Mesenchymal stem cell (in vitro differentiated cells and primary cell): ENCODE results near the gene RUNDC3A.
A peak's percentile ranks its signal among the peaks of the same experiment; 100 is the strongest.

Experiments used
- DNase-seq: peaks from one replicate; pipeline ENCODE4 v3.0.0-alpha.2; 2013
- H2AFZ ChIP-seq: one replicate; pipeline ENCODE4 v1.6.1; 2013; ENCODE audit warnings: low read depth, mild to moderate bottlenecking, control low read depth, inconsistent platforms, low read length, moderate library complexity
- H2AK5ac ChIP-seq: 2 replicates; pipeline ENCODE4 v1.6.1; 2013; ENCODE audit warnings: low read length, moderate library complexity, mild to moderate bottlenecking, inconsistent platforms; ENCODE audit not compliant: severe bottlenecking
- H2BK120ac ChIP-seq: one replicate; pipeline ENCODE4 v1.6.1; 2013; ENCODE audit warnings: low read depth, mild to moderate bottlenecking, inconsistent platforms, low read length, moderate library complexity
- H2BK12ac ChIP-seq, 2 experiments: one replicate each; pipeline ENCODE4 v1.6.1; 2013; ENCODE audit warnings: inconsistent platforms in 2 of 2, low read length in 2 of 2, mild to moderate bottlenecking in 2 of 2, moderate library complexity in 2 of 2, control low read depth in 1 of 2
- H2BK15ac ChIP-seq: one replicate; pipeline ENCODE4 v1.6.1; 2013; ENCODE audit warnings: mild to moderate bottlenecking, low read depth, inconsistent platforms; ENCODE audit not compliant: poor library complexity, severe bottlenecking
- H2BK5ac ChIP-seq: 2 replicates; pipeline ENCODE4 v1.6.1; 2013; ENCODE audit warnings: low read depth, mild to moderate bottlenecking, low read length, control low read depth, inconsistent platforms; ENCODE audit not compliant: poor library complexity, severe bottlenecking
- H3K14ac ChIP-seq, 2 experiments: one replicate each; pipeline ENCODE4 v1.6.1; 2013; ENCODE audit warnings: inconsistent platforms in 2 of 2, low read length in 2 of 2, control low read depth in 1 of 2, mild to moderate bottlenecking in 1 of 2, moderate library complexity in 1 of 2
- H3K18ac ChIP-seq, 2 experiments: one replicate each; pipeline ENCODE4 v1.6.1; 2013; ENCODE audit warnings: inconsistent platforms in 2 of 2, low read length in 2 of 2, control low read depth in 1 of 2, low read depth in 1 of 2, mild to moderate bottlenecking in 1 of 2
- H3K23ac ChIP-seq, 2 experiments: one replicate each; pipeline ENCODE4 v1.6.1; 2013; ENCODE audit warnings: inconsistent platforms in 2 of 2, low read length in 2 of 2, mild to moderate bottlenecking in 2 of 2, moderate library complexity in 2 of 2, control low read depth in 1 of 2
- H3K27ac ChIP-seq: 2 replicates; pipeline ENCODE4 v1.5.1; 2013; ENCODE audit warnings: mild to moderate bottlenecking, moderate library complexity, low read length, control low read depth, inconsistent platforms; ENCODE audit not compliant: poor library complexity, severe bottlenecking
- H3K27me3 ChIP-seq, 2 experiments: 2 replicates each; pipeline versions ENCODE4 v1.6.1 to v1.7.0; 2013; ENCODE audit warnings: low read length in 2 of 2, mild to moderate bottlenecking in 2 of 2, moderate library complexity in 2 of 2, control low read depth in 1 of 2, inconsistent platforms in 1 of 2; ENCODE audit not compliant: control insufficient read depth in 1 of 2, insufficient read depth in 1 of 2
- H3K36me3 ChIP-seq, 2 experiments: 2 replicates each; pipeline versions ENCODE4 v1.6.1 to v1.7.0; 2013; ENCODE audit warnings: low read length in 2 of 2, control low read depth in 1 of 2, inconsistent platforms in 1 of 2, low read depth in 1 of 2, mild to moderate bottlenecking in 1 of 2; ENCODE audit not compliant: insufficient read depth in 2 of 2, control insufficient read depth in 1 of 2
- H3K4ac ChIP-seq, 2 experiments: one replicate each; pipeline ENCODE4 v1.6.1; 2013; ENCODE audit warnings: inconsistent platforms in 2 of 2, low read length in 2 of 2, mild to moderate bottlenecking in 2 of 2, moderate library complexity in 2 of 2, control low read depth in 1 of 2, low read depth in 1 of 2
- H3K4me1 ChIP-seq: 2 replicates; pipeline ENCODE4 v1.6.1; 2013; ENCODE audit warnings: low read depth, low read length, control low read depth; ENCODE audit not compliant: control insufficient read depth, insufficient read depth
- H3K4me2 ChIP-seq: 2 replicates; pipeline ENCODE4 v1.6.1; 2013; ENCODE audit warnings: low read length, mild to moderate bottlenecking, inconsistent platforms; ENCODE audit not compliant: poor library complexity, severe bottlenecking
- H3K4me3 ChIP-seq, 2 experiments: 2 replicates each; pipeline versions ENCODE4 v1.5.1 to v1.7.0; 2013; ENCODE audit warnings: low read length in 2 of 2, mild to moderate bottlenecking in 2 of 2, control low read depth in 1 of 2, low read depth in 1 of 2; ENCODE audit not compliant: insufficient read depth in 1 of 2
- H3K79me1 ChIP-seq: replicated peaks from 2 replicates; pipeline ENCODE4 v1.6.1; 2013; ENCODE audit warnings: mild to moderate bottlenecking, control low read depth, low read length, inconsistent platforms; ENCODE audit not compliant: poor library complexity, severe bottlenecking
- H3K9ac ChIP-seq: 2 replicates; pipeline ENCODE4 v1.7.0; 2013; ENCODE audit warnings: mild to moderate bottlenecking, low read length, moderate library complexity
- H3K9me3 ChIP-seq: 2 replicates; pipeline ENCODE4 v1.7.0; 2013; ENCODE audit warnings: mild to moderate bottlenecking, low read length; ENCODE audit not compliant: control insufficient read depth
- H4K8ac ChIP-seq: one replicate; pipeline ENCODE4 v1.6.1; 2013; ENCODE audit warnings: inconsistent platforms, mild to moderate bottlenecking, low read length, moderate library complexity
- H4K91ac ChIP-seq: one replicate; pipeline ENCODE4 v1.6.1; 2013; ENCODE audit warnings: mild to moderate bottlenecking, low read length, inconsistent platforms
- WGBS: methylation state at CpG from one replicate; pipeline ENCODE4 v1.1.7; 2013; ENCODE audit warnings: mixed read lengths; 5-methylcytosine and 5-hydroxymethylcytosine counted together

Gene RUNDC3A

DNA sequence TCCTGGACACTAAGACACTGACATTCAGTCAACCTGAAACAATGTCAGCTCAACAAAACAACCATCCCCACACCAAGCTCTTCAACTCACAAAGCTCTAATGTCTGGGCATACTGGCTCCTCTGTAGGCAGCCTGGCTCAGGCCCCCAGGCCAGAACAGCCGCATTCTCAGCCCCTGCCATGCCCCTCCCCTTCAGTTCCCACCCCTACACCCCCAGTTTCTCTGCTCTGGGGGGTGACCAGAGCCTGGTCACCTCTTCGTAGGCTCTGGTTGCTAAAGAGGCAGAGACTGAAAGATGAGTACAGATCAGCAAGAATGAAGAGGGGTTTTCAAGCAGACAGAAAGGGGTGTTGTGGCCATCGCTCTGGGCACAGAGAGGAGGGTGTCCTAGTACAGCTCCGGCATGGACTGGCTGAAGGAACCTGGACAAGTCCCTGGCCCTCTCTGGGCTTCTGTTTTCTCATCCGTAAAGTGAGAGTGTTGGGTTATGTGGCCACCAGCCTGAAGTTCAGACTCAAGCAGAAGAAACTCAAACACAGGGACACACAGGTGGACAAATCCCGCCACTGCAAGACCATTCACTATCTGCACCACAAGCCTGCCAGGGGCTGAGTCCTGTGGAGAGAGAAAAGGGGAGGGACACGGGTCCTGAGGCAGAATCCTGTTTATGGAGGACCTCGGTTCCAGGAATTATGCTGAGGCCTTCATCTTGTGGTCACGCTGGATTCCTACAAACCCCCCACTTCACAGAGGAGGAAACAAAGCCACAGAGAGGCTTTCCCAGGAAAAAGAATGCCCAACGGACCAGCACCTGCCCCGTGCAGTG, 39.5 kb upstream of the RUNDC3A start:
- no peak overlapping the region for H3K14ac ChIP-seq
- peaks cover 17 to 33% of the 10 kb centered on the region in 2 experiments for H3K27me3 ChIP-seq
- H3K4me1 ChIP-seq = peaks cover 6% of the 10 kb centered on the region
- no peak overlapping the region for H3K27ac ChIP-seq
- no peaks in the 10 kb centered on the region for H3K9me3 ChIP-seq
- no peak overlapping the region for H3K4me3 ChIP-seq
- H2BK12ac ChIP-seq = no peak overlapping the region
- no peak overlapping the region for H2AK5ac ChIP-seq
- H4K8ac ChIP-seq = no peak overlapping the region
- H3K4ac ChIP-seq = no peak overlapping the region
- H2BK5ac ChIP-seq = no peak overlapping the region
- no peak overlapping the region for H3K4me2 ChIP-seq
- peaks cover 0 to 3% of the 10 kb centered on the region in 2 experiments for H3K36me3 ChIP-seq
- 83% methylated on average over 8 of the region's 11 CpGs for WGBS
- H3K18ac ChIP-seq = no peak overlapping the region
- peak overlapping the region; percentile 12 for H2BK15ac ChIP-seq
- H2BK120ac ChIP-seq = no peak overlapping the region
- no peak overlapping the region for H3K9ac ChIP-seq
- no peak overlapping the region for H4K91ac ChIP-seq
- no peaks in the 10 kb centered on the region for H3K79me1 ChIP-seq
- H2AFZ ChIP-seq = no peak overlapping the region
- no peak overlapping the region for H3K23ac ChIP-seq
- no peak for DNase-seq

GRCh38 chr17:44269535-44270240, 38.7 kb upstream of the RUNDC3A start:
- Histone ChIP-seq H4K91ac (no peak overlapping the region), H4K8ac (no peak overlapping the region), H2AFZ (no peak overlapping the region), H3K23ac (no peak overlapping the region), H3K4me1 (peaks cover 6% of the 10 kb centered on the region), H2BK12ac (no peak overlapping the region), H3K4ac (no peak overlapping the region), H3K14ac (no peak overlapping the region), H3K9ac (no peak overlapping the region), H2BK5ac (no peak overlapping the region), H3K27me3 (peaks cover 20 to 38% of the 10 kb centered on the region in 2 experiments), H2BK15ac (no peak overlapping the region), H2AK5ac (no peak overlapping the region), H3K27ac (no peak overlapping the region), H3K79me1 (no peaks in the 10 kb centered on the region), H3K9me3 (no peaks in the 10 kb centered on the region), H3K18ac (no peak overlapping the region), H3K36me3 (peaks cover 0 to 3% of the 10 kb centered on the region in 2 experiments), H3K4me2 (no peak overlapping the region), H3K4me3 (no peak overlapping the region), H2BK120ac (no peak overlapping the region)
- DNase-seq = no peak
- 82% methylated on average over 7 of the region's 7 CpGs for WGBS

DNA sequence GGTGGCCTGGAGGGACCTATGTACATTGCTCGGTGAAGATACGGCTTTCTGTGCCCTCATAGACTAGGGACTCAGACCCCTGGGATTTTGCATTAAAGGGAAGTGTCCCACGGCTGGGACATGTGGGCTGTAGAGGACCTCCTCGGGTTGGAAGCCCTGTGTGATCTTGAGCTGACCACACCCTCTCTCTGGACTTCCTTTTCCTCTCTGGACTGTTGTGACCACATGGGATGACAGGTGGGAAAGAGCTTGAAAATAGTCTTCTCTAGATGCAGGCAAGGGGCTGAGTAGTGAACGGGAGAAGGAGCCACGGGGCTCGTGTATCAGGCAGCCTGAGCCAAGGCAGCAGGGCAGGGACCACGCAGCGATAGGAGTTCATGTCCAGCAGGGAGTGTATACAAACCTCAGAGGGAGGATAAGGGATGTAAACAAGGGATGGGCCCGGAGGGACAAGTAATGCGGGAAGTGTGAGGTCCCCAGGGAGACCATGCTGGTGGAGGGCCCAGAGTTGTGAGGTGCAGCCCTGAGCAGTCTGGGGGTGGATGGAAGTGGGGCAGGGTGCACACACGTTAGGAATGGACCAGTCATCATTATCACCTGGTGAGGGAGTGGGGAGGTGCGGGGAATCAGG, 36.0 kb upstream of the RUNDC3A start:
- Histone ChIP-seq H3K4ac (no peak overlapping the region), H2AFZ (no peak overlapping the region), H3K9me3 (no peaks in the 10 kb centered on the region), H3K4me3 (no peak overlapping the region), H2BK15ac (no peak overlapping the region), H2AK5ac (no peak overlapping the region), H3K18ac (no peak overlapping the region), H3K4me1 (peaks cover 6% of the 10 kb centered on the region), H3K23ac (no peak overlapping the region), H3K27ac (no peak overlapping the region), H4K8ac (no peak overlapping the region), H3K4me2 (no peak overlapping the region), H3K27me3 (peaks cover 20 to 31% of the 10 kb centered on the region in 2 experiments), H2BK12ac (no peak overlapping the region), H3K14ac (peak overlapping the region in 1 of 2 experiments; percentile 23), H4K91ac (no peak overlapping the region), H2BK120ac (no peak overlapping the region), H2BK5ac (no peak overlapping the region), H3K36me3 (no peaks in the 10 kb centered on the region), H3K9ac (no peak overlapping the region), H3K79me1 (no peaks in the 10 kb centered on the region)
- no peak for DNase-seq
- WGBS = 82% methylated on average over 12 of the region's 13 CpGs

GRCh38 chr17:44272954-44273353, 35.4 kb upstream of the RUNDC3A start:
- no peaks in the 10 kb centered on the region for H3K9me3 ChIP-seq
- no peak overlapping the region for H3K4me3 ChIP-seq
- no peak overlapping the region for H3K23ac ChIP-seq
- H3K27ac ChIP-seq = no peak overlapping the region
- H3K4me1 ChIP-seq = peaks cover 6% of the 10 kb centered on the region
- H3K36me3 ChIP-seq = no peaks in the 10 kb centered on the region
- 83% methylated on average over 5 of the region's 6 CpGs for WGBS
- no peak overlapping the region for H2AFZ ChIP-seq
- H2BK120ac ChIP-seq = no peak overlapping the region
- H3K27me3 ChIP-seq = peaks cover 15 to 31% of the 10 kb centered on the region in 2 experiments
- no peak for DNase-seq
- no peak overlapping the region for H3K18ac ChIP-seq
- no peak overlapping the region for H4K8ac ChIP-seq
- no peak overlapping the region for H2AK5ac ChIP-seq
- peak overlapping the region in 1 of 2 experiments; percentile 23 for H3K14ac ChIP-seq
- H2BK5ac ChIP-seq = no peak overlapping the region
- H2BK15ac ChIP-seq = no peak overlapping the region
- no peak overlapping the region for H4K91ac ChIP-seq
- no peak overlapping the region for H3K9ac ChIP-seq
- H3K4me2 ChIP-seq = no peak overlapping the region
- no peak overlapping the region for H3K4ac ChIP-seq
- no peak overlapping the region for H2BK12ac ChIP-seq
- no peaks in the 10 kb centered on the region for H3K79me1 ChIP-seq
